Activated naive CD4-positive, alpha-beta T cell treated with Interleukin-2 at 50 U/mL for 16 hours (primary cell): ENCODE measurements around the gene SCUBE2.
"Not testable (repeated sequence)": the region's sequence is repeated elsewhere in the genome, so short reads cannot be mapped to it uniquely, and the experiment has no call there.

Source experiments
- DNase-seq: peaks from one replicate; pipeline ENCODE4 v3.0.0-alpha.2; 2020

SCUBE2 gene

DNA sequence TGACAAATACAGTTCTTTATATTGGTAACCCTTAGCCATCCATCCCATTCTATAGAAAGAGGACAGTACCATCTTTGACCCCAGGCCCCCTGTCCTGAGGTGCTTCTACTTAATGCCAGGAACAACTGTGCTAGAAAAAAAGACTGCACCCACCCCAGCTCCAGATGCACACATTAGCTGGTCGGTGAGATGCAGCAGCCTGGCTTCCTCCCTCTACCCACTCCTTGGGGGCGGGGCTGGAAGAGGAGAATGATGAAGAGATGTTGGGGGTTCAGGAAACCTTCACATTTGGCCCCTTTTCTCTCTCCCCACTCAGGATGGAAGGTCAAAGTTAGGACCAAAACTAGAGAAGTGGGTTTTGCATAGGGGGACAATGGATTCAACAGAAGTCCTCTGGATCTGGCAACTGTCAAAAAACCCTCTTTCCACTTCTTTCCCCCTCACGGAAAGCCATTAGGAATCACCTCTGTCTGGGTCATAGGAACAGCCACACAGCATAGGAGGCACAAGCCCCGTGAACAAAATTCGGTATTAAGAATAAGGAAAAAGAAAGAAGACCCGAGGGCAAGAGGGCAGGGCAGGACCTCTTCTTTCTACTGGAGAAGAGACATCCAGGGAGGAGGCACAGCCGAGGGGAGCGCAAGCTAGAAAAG, 88.4 kb downstream of the SCUBE2 start:
- peak; percentile 23 for DNase-seq

GRCh38 chr11:9001736-9002135, 89.7 kb downstream of the SCUBE2 start:
- peak; percentile 53 for DNase-seq

GRCh38 chr11:8998017-8998416, 93.4 kb downstream of the SCUBE2 start:
- DNase-seq: no peak

- no peak for DNase-seq
These were observed 93.9 kb downstream of the SCUBE2 start for GRCh38 chr11:8997451-8997850.

DNA sequence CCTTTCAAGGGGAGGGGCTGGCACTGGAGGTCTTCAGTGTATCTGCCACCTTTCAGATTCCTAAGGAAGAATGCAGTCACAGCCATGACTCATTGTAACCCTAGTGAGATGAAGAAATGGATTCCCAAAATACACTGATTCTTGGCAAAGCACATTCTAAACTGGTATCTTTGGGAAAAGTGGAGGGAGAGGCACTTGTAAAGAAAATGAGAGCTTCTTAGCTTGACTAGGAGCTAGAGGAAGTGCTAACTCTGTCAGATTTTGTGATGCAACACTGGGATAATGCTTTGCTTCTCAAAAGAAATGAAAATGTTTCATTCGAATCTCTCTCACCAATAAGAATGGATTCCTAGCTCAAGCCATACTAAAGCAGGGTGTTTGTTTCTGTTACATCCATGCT, 101.9 kb downstream of the SCUBE2 start:
- DNase-seq: no peak

DNA sequence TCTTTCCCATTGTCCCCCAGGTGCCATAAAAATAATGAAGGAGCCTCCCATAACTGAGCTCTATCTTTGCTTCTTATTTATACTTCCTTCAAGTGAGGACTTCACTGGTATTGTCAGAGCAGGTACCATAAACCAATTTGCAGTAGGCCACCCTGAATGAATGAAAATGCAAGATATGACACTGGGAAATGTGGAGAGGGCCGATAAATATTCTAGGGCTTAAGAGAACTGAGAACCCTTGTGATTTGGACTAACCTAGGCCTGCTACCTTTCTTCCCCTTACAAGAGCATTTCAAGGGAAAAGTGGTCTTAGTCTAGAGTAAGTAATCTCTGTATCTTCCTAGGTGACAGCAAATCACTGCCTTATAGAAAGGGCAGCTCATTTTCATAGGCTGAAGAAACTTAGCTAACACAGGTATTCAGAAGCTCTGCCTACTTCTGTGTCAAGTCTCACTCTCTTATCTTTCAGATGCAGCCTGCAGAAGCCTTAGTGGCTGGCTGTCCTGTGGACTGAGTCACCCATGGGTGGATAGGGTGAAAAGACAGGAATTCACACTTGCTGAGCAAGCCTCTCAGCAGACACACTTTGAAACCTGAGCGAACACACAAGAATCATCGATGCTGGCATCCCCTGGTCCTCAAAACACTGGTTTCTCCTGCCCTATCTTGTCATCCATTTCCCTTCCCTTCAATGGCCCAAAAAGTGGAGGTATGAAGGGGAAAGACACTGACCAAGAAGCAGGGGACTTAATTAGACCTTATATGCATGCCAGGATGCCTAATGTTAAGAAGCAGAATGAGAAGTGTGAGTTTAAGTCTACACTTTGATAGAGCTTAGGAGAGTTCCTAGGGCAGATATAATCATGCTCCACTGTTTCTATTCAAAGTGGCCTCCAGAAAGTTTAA, 102.8 kb downstream of the SCUBE2 start:
- no peak for DNase-seq

GRCh38 chr11:8987446-8987845, 104.0 kb downstream of the SCUBE2 start:
- no peak for DNase-seq

- not testable (repeated sequence) for DNase-seq
These were observed 104.6 kb downstream of the SCUBE2 start for GRCh38 chr11:8986772-8987171.

DNA sequence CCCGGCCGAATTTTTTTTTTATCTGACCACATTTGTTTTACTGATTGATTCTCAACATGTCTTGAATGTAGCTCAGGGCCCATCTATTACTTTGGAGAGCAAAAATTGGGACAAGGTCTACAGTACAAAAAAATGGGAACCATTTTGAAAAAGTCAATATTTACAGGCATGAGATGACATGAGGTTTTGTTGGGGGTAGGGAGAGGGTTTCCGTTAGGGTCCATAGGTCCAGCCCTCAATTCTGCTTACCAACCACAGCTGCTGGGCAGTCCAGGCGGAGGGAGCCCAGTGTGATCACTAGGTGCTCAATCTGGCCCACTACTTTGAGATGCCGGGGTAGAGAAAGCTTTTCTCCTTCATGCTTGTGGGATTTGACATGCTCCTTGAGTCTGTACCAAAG, 105.9 kb downstream of the SCUBE2 start:
- no peak for DNase-seq

GRCh38 chr11:8983552-8983951, 107.8 kb downstream of the SCUBE2 start:
- DNase-seq: no peak

- no peak for DNase-seq
These were observed 110.9 kb downstream of the SCUBE2 start for GRCh38 chr11:8980485-8980884.

DNA sequence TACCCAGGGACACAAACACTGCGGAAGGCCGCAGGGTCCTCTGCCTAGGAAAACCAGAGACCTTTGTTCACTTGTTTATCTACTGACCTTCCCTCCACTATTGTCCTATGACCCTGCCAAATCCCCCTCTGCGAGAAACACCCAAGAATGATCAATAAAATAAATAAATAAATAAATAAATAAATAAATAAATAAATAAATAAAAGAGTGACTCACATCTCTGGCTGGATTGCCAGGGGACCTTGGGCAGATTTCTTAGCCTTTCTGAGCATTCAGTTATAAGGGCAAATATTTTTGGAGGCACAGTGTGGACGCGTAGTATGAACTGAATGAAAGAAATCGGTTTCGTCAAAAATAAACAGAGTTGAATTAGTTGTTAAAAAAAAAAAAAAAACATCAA, 112.0 kb downstream of the SCUBE2 start:
- DNase-seq: not testable (repeated sequence)

DNA sequence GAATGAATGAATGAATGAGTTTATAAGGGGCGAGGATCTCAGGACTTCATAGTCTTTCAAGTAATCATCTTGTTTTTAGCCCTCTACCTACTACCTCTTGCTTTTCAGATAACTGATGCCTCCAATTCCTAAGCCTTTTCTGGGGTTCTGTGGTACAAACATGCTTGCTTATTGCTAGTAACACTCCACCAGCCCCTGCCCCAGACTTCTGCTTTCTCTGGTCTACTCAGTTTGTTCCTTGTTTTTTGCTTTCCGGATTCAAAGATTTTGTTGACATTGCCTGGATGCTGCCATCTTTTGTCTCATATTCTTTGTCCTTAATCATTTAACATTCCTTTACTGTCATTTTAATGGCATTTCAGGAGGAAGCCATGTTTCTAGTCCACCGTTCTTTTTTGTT, 118.3 kb downstream of the SCUBE2 start:
- DNase-seq: no peak

DNA sequence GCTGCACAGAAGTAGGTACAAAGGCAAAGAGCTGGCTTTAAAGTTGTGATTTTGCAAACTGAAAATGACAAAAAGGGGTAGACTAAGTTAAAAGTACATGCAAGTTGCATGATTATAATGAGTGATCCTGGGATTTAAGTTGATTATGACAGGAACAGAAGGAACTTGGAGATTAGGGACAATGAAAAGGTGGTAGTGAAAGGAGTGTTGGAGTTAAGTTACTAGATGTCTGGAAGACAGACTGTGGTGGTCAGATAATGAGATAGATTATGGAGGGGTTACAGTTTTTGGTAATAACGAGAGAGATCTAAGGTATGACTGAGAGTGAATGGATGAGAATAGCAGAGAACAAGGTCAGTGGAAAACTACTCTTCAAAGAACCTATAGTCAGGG, 119.5 kb downstream of the SCUBE2 start:
- DNase-seq: no peak

DNA sequence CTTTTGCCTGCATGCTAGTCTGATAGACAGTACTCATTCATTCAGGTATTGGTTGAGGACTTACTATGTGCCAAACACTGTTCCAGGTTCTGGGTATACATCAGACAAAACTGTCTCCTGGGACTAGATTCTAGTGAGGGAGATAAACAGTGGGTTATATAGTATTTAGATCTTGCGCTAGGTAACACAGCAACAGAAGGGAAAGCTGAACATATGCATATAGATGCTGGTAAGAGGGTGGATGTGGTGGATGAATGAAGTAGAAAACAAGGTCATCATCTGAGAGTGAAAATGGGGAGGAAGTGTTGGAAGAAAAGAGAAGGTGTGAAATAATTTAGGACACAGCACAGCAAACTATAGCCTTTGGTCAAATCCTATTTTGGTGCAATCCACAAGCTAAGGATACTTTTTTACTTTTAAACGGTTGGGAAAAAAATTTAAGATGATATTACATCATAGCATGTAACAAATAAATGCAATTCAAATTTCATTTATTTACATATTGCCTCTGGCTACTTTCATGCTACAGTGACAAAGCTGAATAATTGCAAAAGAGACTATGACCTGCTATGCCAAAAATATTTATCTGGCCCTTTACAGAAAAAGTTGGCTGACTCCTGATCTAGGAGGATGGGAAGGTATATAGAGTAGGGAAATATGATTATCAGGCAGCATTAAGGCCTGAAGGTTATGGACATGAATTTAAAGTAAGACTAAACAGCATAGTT, 120.0 kb downstream of the SCUBE2 start:
- DNase-seq: no peak
